GM19452 (cell line): ENCODE results near the gene CPA5.
"Not testable (repeated sequence)": the region's sequence is repeated elsewhere in the genome, so short reads cannot be mapped to it uniquely, and the experiment has no call there.

Experiments
- ATAC-seq: cut with Tn5 transposase; IDR thresholded peaks from one replicate; pipeline ENCODE4 v1.9.1; 2021; ENCODE audit not compliant: unreplicated experiment

The CPA5 gene

DNA sequence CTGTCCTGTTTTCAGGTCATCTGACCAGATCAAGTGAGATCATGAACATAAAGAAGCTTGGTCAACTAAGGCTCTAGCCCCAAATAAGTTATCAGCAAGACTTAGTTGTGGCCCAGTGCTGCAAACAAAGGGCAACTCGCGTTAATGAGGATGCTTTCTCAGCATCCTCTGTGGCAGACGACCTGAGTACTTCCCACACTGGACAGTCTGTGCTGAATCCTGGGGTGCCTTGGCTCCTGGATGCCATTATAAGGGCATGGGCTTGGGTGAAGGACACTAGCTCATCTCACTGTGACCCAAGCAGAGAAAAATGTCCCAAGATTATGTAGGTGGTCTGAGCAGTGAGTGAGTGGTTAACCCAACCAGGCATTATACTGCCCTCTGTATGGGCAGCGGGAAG, 13.9 kb downstream of the CPA5 start:
- ATAC-seq: no peak

DNA sequence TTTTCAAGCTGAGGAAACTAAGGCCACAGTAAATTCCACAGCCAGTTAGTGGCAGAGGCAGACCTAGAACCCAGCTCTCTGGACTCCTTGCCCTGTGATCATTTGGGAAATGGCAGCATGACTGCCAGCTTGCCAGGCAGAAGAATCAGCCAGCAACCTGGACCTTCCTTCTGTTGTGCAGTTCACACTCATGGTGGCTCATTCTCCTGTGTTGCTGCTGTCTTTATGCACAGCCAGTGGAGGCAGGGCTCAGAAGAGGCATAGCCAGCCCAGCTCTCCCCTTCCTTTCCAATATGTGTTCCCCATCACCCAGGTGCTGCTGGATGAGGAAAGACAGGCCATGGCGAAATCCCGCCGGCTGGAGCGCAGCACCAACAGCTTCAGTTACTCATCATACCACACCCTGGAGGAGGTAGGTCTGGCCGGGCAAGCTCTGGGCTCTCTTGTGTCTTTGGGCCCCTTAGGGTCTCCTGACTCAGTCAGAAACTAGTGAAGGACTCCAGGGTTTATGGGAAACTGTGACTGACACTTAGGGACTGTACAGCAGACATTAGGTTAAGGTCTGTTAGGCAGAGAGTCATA, 14.8 kb downstream of the CPA5 start:
- no peak for ATAC-seq

DNA sequence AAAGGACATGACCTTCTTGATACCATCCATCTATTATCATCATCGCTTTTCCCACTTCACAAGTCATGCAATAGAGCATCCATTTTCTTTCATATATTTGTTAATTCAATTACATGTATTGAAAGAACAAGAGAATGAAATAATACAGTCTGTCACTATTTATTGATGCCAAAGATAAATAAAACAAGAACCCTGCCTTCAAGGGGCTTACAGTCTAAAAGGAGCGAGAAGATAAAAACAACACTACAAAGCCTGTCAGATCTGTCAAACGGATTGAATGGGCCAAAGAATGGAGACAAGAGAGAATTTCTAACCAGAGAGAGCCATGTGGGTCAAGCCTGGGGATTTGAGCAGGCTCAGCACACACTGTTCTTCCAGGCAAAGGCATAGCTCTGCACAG, 15.9 kb downstream of the CPA5 start:
- no peak for ATAC-seq

DNA sequence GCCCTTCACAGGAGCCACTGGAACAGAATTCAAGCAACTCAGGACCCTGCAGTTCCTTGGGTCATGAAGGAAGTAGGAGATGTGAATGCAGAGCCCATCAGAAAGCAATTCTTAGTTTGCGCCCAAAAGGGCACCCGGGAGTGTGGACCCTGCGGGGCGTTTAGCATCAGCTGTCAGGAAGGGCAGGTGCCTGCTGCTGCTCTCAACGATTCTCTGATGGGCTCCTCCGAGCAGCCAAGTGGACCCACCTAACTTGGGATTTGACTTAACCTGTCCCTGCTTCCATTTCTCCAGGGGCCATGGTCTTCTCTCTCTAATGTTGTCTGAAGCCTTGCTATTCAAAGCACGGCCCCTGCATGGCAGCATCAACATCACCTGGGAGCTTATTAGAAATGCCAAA, 17.1 kb downstream of the CPA5 start:
- no peak for ATAC-seq

DNA sequence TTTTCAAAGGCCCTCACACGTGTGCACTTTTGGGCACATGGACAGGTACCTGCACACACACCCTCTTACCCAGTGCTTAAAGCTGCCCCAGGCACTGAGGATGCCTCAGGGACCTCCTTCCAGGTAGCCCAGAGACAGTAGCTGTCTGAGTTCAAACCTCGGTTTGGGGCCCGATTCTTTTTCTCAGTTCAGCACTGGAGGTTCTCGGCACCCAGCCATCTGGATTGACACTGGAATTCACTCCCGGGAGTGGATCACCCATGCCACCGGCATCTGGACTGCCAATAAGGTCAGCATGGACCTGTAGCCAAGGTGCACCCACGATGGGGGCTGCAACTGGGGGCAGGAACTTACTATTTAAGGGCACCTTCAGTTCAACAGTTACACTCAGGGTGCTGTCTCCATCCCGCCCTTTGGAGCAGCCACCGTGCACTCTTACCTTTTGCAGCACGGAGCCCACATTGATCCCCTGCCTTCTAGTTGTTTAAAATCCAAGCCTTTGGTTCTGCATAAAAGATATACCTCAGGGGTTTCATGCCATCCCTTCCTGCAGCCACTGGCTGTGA, 17.7 kb downstream of the CPA5 start:
- no peak for ATAC-seq

DNA sequence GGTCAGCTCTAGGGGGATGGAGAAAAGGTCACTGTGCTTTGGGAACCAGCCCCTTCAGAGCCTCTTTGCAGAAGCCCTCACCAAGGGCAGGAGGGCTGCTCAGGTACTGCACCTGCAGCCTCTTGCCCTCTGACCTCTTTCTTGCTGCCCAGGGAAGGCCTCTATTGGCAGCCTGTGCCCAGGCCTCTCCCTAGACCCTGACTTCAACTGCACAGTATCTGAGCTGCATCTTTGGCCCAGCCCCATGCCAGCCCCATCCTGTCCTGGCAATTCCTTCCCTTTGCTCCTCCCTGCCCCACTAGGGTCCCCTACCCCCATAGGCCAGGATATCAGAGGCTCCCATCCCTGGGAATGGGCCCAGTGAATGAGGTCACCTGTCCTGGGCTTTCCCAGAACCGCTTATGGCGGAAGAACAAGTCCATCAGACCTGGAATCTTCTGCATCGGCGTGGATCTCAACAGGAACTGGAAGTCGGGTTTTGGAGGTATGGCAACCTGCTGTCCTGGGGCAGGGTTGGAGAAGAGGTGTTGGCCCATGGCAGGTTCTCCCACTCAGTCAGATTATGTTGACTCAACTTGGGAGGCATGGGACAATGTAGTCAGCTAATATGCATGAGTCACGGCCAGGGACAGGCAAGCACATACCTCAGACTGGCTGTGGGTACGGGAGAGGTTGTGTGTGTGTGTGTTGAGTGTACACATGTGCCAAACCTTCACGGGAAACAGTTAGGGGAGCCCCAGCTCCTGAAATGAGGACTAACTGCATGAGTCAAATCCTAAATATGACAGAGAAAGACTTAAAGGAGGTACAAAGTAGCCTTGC, 18.6 kb downstream of the CPA5 start:
- ATAC-seq: no peak

DNA sequence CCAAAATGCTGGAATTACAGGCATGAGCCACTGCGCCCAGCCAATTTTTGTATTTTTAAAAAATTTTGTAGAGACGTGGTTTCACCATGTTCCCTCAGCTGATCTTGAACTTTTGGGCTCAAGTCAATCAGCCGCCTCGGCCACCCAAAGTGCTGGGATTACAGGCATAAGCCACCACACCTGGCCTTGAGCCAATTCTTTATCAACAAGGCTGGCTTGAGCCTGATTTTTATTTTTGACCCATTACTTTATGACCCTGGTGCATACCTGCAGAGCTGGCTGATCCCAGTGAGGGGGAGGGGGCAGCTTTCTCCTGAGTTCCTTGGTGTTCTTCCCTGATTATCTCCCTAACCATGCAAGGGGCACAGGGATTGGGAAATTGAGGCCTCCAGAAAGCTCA, 19.8 kb downstream of the CPA5 start:
- ATAC-seq: no peak

DNA sequence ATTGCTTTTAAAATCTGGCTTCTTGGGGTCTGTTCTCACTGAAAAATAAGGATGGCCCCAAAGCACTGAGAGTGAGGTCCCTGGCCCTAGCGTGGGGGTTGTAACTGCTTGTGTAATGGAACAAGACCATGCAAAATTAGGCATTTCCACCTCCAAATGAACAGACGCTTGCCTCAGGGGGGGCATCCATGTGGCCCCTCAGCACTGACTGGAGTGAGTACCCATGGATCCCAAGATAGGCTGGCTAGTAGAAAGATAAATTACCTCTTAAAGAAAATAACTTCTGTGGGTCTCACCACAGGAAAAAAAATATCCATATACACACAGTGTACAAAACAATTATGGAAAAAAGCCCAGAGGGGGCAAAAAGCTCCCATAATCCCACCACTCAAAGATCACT, 20.5 kb downstream of the CPA5 start:
- ATAC-seq: no peak

DNA sequence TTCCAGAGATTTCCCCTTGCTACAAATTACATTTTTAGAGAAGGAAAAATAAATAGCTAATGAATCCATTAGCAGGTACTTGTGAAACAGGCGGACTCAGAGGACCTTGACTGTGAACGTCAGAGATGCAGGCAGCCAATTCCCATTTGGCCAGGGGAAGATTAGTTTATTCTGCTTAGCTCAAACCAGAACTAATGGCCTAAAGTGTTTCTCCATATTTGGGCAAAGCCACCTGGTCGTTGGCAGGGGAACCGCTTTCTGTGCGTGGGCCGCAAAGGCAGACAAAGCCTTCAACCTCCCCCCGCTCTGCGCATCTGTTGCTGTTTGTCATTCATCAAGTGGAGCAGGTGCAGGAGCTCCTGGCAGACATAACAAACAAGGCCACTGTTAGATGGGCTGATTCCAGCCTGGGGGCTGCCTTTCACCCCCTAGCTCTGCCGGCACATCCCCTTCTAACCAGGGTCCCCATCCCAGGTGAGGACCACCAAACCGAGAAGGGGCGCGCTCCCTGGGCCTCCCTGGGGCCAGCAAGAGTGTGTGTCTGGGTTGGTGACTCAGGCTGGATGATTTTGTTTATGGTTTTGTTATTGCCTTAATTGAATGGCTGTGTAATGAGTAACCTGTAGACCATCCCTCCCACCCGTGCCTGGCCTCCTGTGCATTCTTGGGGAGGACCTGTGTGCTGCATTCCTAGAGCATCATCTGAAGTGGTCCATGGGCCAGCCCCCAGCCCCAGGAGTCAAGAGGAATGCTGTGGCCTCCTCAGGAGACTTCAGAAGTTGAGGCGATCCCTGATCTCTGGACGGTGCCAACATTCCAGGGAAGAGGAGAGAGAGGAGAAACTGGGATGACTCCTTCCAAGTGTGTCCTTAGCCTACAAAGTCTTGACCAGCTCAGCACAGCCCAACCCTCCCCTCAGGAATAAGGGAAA, 21.2 kb downstream of the CPA5 start:
- ATAC-seq: no peak

DNA sequence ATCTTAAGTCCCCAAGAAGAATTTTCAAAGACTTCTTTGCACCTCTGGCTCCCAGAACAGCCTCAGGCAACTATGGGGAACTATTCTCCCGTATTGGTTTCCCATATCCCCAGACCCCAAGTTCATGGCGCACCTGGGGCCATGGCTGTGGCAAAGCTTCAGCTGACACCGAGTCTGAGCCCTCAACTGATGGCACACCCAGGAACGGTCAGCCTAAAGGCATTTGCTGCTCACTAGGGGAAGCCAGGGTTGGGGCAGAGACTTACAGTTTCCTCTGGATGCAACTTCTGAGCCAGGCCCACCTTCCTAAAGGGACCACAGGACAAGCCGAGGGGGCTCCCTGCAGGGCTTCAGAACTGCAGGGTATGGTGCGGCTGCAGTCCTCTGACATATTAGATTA, 21.9 kb downstream of the CPA5 start:
- no peak for ATAC-seq

DNA sequence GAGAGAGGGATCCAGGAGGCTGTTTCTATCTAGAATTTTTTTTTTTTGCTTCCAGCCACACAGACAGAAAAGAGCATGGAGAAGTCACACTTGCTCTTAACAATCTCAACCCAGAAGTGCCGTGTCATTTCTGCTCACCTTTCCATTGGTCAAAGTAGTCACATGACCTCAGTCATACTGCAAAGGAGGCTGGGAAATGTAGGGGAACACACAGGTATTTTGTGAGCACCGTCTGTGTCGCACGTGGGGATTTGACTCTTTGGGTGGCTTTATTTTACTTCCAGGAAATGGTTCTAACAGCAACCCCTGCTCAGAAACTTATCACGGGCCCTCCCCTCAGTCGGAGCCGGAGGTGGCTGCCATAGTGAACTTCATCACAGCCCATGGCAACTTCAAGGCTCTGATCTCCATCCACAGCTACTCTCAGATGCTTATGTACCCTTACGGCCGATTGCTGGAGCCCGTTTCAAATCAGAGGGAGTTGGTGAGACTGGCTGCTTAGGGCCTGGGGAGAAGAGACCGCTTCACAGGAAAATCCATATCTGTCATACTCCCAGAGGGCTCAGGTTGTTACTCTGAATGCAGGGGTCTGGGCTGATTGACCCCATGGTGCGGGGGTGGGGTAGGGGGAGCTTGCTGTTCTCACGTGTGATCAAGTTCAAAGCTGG, 22.6 kb downstream of the CPA5 start:
- ATAC-seq: no peak

DNA sequence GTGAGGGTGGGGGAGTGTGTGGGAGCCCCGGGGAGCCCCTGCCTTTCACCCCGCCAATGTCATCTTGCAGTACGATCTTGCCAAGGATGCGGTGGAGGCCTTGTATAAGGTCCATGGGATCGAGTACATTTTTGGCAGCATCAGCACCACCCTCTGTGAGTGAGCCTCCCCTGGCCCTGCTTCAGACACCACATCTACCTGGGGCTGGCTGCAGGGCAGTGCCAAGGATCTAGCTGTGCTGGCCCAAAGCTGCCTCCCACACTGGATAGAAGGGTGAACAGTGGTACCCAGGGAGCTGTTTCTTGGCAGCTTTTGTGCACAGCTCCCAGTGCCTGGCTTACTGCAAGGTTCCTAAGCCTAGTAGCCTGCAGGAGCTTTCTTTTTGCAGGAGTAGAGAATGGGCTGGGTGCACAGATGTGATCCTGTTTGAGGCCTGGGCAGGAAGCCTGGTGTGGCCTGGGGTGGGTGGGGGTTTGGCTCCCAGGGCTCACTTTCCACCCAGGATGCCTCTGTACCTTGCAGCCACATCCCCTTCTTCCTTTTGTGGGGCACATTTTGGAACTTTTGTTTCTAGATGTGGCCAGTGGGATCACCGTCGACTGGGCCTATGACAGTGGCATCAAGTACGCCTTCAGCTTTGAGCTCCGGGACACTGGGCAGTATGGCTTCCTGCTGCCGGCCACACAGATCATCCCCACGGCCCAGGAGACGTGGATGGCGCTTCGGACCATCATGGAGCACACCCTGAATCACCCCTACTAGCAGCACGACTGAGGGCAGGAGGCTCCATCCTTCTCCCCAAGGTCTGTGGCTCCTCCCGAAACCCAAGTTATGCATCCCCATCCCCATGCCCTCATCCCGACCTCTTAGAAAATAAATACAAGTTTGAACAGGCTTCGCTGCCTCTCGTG, 23.5 kb downstream of the CPA5 start:
- no peak for ATAC-seq

DNA sequence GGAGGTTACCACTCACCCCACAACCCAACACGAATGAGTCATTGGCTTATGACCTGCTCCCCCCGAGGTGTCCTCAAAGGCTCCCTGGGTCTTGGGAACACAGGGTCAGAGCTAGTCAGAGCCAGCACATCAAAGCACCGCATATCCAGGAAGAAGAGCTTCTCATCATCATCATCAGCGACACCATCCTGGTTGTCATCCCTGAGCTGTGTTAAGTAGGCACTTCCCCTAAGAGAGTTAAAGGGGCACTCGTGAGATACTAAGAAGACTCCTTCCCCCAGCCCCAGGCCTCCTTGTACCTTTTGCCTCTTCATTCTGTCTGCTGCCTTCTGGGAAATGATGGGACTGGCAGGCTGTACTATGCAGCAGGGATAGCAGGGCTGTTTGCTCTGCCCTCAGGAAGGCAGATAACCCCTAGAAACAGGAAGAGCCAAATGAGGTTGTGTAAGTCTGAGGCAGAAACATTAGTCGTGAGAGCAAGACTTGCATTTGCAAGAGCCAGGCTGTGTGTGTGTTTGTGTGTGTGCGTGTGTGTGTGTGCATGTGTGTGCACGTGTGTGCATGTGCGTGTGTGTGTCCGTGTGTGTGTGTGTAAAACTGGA, 24.6 kb downstream of the CPA5 start:
- ATAC-seq: no peak

DNA sequence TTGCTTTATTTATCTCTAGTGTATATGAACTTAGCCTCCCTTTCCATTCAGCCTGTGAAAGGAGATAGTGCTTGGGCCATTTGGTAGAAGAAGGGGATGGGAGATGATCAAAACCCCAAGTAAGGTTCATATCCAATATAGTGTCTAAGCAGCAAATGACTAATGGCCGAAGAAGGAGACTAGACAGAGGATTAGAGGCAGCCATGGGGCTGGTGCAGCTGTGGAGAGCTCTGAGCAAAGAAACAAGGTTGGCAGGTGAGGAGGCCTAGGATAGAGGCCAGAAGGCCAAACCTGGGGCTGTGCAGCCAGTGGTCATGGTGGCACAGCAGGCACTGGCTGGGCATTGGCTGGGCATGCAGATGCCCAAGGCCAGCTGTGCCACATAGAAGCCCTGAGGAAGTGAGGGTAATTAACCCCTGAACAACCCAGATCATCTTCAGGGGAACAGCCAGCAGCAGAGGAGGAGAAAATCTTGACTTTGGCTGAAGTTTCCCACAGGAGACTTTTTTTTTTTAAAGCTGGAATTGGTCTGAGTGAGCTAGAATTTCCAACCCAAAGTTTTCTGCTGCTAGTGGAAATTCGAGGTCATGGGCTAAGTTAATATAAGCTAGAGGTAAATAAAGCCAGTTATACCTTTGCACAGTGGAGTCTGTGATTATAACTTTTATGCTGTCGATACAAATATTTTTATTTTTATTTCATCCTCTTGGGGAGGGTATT, 25.4 kb downstream of the CPA5 start:
- ATAC-seq: no peak

DNA sequence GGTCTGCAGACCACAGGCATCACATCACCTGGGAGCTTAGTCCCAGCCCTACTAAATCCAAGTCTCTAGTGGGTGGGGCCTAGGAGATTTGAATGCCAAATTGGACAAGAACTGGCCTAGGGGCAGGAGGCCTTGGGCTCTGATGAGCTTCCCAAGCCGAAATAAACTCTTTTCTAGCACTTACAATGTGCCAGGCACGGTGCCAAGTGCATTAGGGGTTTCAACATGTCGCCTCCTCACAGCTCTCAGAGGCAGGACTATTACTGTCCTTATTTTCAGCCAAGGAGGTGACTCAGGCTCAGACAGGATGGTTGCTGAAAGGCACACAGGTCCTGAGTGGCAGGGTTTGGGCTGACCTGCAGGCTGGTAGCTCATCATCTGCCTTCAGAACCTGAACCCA, 26.4 kb downstream of the CPA5 start:
- ATAC-seq: no peak

DNA sequence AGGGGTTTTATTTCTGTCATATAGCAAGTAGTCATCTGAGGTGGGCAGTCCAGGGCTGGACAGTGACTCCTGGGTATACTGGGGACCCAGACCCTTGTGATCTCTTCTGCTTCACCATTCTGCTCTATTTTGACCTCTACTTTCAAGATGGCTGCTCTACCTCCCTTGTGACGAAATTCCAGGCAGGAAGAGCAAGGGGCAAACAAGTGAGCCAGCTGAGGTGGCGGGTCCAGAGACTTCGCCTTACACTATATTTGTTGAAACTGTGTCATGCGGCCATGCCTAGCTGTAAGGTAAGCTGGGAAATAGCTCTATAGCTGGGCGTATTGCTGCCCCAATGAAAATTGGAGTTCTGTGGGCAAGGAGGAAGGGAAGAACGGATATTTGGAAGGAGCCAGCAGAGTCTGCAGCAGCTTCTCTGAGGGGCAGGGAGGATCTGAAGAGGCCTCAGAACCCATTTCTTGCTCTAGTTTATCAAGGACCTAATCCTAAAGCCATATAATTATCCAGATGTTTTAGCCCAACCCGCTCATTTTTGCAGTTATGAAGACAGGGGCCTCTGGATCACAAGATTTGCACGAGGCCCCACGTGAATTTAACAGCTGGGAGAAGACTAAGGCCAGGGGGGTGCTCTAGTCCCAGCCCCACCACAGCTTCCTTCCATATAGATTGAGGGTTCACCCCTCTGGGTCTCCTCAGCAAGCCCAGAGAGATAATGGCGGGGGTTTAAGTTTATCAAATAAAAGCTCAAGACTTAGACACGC, 28.0 kb downstream of the CPA5 start:
- ATAC-seq: no peak

DNA sequence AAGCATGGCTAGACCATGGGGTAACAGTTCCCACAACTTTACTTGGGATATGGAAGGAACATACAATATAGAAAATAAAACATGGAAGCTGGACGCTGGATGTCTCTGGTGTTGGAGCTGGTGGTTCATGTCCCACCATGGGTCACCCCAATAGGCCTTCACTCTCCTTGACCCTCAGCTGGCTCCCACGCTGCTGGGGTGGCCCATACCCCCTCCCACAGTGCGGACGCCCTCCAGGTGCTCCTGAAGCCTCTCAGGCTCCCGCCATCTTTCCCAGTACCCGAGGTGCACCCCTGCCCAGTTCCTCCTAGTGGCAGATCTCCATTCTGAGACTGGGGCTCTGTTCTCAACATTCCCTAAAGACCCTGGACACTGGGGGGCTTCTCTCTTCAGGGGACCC, 29.9 kb downstream of the CPA5 start:
- no peak for ATAC-seq

DNA sequence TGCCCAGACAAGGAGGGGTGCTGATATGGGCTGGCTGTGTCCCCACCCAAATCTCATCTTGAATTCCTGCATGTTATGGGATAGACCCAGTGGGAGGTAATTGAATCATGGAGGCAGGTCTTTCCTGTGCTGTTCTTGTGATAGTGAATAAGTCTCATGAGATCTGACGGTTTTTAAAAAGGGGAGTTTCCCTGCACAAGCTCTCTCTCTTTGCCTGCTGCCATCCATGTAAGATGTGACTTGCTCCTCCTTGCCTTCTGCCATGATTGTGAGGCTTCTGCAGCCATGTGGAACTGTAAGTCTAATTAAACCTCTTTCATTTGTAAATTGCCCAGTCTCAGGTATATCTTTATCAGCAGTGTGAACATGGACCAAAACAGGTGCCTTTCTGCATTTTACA, 31.8 kb downstream of the CPA5 start:
- not testable (repeated sequence) for ATAC-seq
